K562 (cell line): ENCODE measurements around the gene EPHB2. TPM values are rescaled to one million over a fixed set of nuclear protein-coding genes. Genes with fewer than 3 reads are reported as not detected.
A peak's percentile ranks its signal among the peaks of the same experiment; 100 is the strongest.

Experiments
- CBFA2T3 ChIP-seq: fragments of 450-650 bp; IDR thresholded peaks from 2 replicates; pipeline ENCODE4 v1.6.1; 2017
- COPS2 ChIP-seq: fragments of 450-650 bp; conservative IDR thresholded peaks from 2 replicates; pipeline ENCODE4 v1.6.1; 2016; ENCODE audit warnings: mild to moderate bottlenecking, moderate library complexity
- FOXA3 ChIP-seq, 2 experiments: fragments of 450-650 bp in 1 of 2; sonication (generic) in 1 of 2; formaldehyde crosslinking; IDR thresholded peaks in 1 of 2; conservative IDR thresholded peaks in 1 of 2; 2 replicates each; pipeline versions ENCODE4 v1.4.0 to v1.8.0; 2020 to 2022; ENCODE audit warnings: mild to moderate bottlenecking in 2 of 2, missing genetic modification reagents in 1 of 2
- KLF6 ChIP-seq: fragments of 250-450 bp; sonication (Bioruptor Pico); IDR thresholded peaks from 2 replicates; pipeline ENCODE4 v1.4.0; 2020; ENCODE audit warnings: mild to moderate bottlenecking, moderate library complexity, borderline replicate concordance
- NELFE ChIP-seq: IDR thresholded peaks from 2 replicates; pipeline ENCODE4 v1.6.1; 2011; ENCODE audit warnings: mild to moderate bottlenecking; ENCODE audit not compliant: insufficient read depth, insufficient read length
- NFE2L1 ChIP-seq: fragments of 450-650 bp; IDR thresholded peaks from 2 replicates; pipeline ENCODE4 v1.6.1; 2016; ENCODE audit warnings: missing genetic modification characterization, low read depth, mild to moderate bottlenecking, missing compliant biosample characterization, moderate library complexity, borderline replicate concordance
- PHF8 ChIP-seq: fragments of 200-600 bp; sonication (generic); IDR thresholded peaks from 2 replicates; pipeline ENCODE4 v1.6.1; 2012; ENCODE audit warnings: mixed run types, mild to moderate bottlenecking, inconsistent platforms, low read length, moderate library complexity, borderline replicate concordance
- POLR3A ChIP-seq: IDR thresholded peaks from 2 replicates; pipeline ENCODE4 v1.6.1; 2011; ENCODE audit warnings: borderline replicate concordance, mild to moderate bottlenecking, moderate library complexity; ENCODE audit not compliant: insufficient read length, insufficient read depth; ENCODE audit errors: extremely low read depth
- PYGO2 ChIP-seq: fragments of 450-650 bp; IDR thresholded peaks from 2 replicates; pipeline ENCODE4 v1.6.1; 2016; ENCODE audit warnings: mild to moderate bottlenecking, missing genetic modification characterization, moderate library complexity, missing compliant biosample characterization
- RBM34 ChIP-seq: fragments of 200-400 bp; formaldehyde crosslinking; IDR thresholded peaks from 2 replicates; pipeline ENCODE4 v1.6.1; 2018; ENCODE audit warnings: low read length, borderline replicate concordance; ENCODE audit not compliant: insufficient read depth
- RBM39 ChIP-seq: fragments of 200-400 bp; formaldehyde crosslinking; optimal IDR thresholded peaks from 2 replicates; pipeline ENCODE3; 2018; ENCODE audit warnings: low read depth, low read length
- SAP30 ChIP-seq: fragments of 200-600 bp; sonication (generic); IDR thresholded peaks from 2 replicates; pipeline ENCODE4 v1.6.1; 2012; ENCODE audit warnings: borderline replicate concordance, low read depth, mild to moderate bottlenecking, moderate library complexity, low read length, control low read depth, inconsistent platforms; ENCODE audit not compliant: insufficient read depth, poor library complexity, severe bottlenecking
- ZBED1 ChIP-seq: IDR thresholded peaks from 2 replicates; pipeline ENCODE4 v1.6.1; 2014
- ZBTB49 ChIP-seq: sonication (generic); formaldehyde crosslinking; IDR thresholded peaks from 2 replicates; pipeline ENCODE4 v1.8.0; 2022; ENCODE audit warnings: missing genetic modification reagents, mild to moderate bottlenecking, borderline replicate concordance
- ZNF407 ChIP-seq: fragments of 450-650 bp; IDR thresholded peaks from 2 replicates; pipeline ENCODE4 v1.6.1; 2016; ENCODE audit warnings: low read depth
- ZNF561 ChIP-seq: fragments of 450-650 bp; formaldehyde crosslinking; conservative IDR thresholded peaks from 2 replicates; pipeline ENCODE4 v1.4.0; 2020; ENCODE audit warnings: mild to moderate bottlenecking, moderate library complexity
- polyA plus RNA-seq, 8 experiments: library from polyadenylated mRNA; depleted of rRNA in 4 of 8; stranded (reverse) in 5 of 8; unstranded in 3 of 8; fragments of >200 nt; fragmentation: Nextera tagmentation in 2 of 8; fragmentation: Illumina TruSeq in 1 of 8; extraction: Ambion mirVana in 2 of 8; extraction: Trizol in 1 of 8; gene quantifications; 2 replicates each; pipeline versions ENCODE4 v1.2.1 to v1.2.3, GENCODE V29; 2011 to 2014; ENCODE audit warnings: inconsistent platforms in 1 of 8, missing spikeins in 1 of 8
- total RNA-seq, 7 experiments: library from RNA; depleted of rRNA in 6 of 7; stranded (reverse); fragments of >200 nt in 6 of 7; fragmentation: Illumina TruSeq in 2 of 7; extraction: Trizol in 2 of 7; gene quantifications; 2 replicates each; pipeline versions ENCODE4 v1.2.1 to v1.2.3, GENCODE V29; 2011 to 2021; ENCODE audit warnings: low replicate concordance in 1 of 7

EPHB2 gene
- total and polyA plus RNA-seq, 9 of the 15 experiments (the other 6 are each of a cell fraction or from before 2014, with no cell fraction given), result not detected

GRCh38 chr1:22717037-22717760 lies 6.6 kb downstream of the EPHB2 start (continued):
- TF ChIP-seq RBM34 (no peak), ZBTB49 (no peak), SAP30 (no peak), ZBED1 (no peak), KLF6 (CRISPR knock-in tag) (no peak), PHF8 (no peak), CBFA2T3 (peak; percentile 44), COPS2 (no peak), ZNF561 (CRISPR knock-in tag) (no peak), RBM39 (no peak), NFE2L1 (no peak), POLR3A (no peak), ZNF407 (no peak), NELFE (no peak), FOXA3 (CRISPR knock-in tag; conservative IDR thresholded peaks at IDR 0.05 in 1 of 2, IDR thresholded peaks at IDR 0.05 in 1 of 2) (no peak), PYGO2 (tag) (no peak)
